GM10847 (cell line): ENCODE measurements around the gene POLD1.

Experiments used
- POLR2A ChIP-seq: IDR thresholded peaks from 2 replicates; pipeline ENCODE4 v1.6.1; 2011; ENCODE audit not compliant: insufficient read length; ENCODE audit errors: extremely low read depth

The POLD1 gene

GRCh38 chr19:50362030-50362412, 22.1 kb upstream of the POLD1 start:
- no peak for TF ChIP-seq POLR2A

DNA sequence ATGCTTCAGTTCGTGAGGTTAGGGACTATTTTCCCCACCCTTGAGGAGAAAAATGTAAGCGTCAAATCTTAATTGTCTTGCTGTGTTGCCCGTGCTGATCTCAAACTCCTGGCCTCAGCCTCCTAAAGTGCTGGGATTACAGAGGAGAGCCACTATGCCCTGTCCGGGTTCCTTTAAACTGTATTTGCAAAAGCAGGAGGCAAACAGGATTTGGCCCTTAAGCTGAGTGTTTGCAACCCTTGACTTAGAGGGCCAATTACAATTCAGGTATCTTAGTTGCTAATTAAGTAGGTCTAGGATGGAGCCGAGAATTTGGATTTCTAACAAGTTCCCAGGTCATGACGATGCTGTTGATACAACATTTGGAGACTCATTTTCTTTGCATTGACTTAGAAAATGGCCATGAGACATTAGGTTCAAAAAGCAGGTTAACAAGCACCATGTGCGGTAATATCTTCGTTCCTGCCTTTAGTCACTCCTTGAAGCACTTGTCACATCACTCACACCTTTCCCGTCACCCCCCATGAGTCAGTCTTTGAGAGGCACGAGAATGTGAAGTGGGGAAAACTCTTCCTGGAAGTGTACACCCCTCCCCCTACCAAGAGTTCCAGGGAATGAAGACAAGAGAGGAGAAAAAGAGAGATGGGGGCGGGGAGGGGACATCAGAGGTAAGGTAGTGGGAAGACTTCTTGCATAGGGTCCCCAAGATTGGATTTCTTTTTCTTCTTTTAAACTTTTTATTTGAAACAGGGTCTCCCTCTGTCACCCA, 21.3 kb upstream of the POLD1 start:
- TF ChIP-seq POLR2A, result no peak

DNA sequence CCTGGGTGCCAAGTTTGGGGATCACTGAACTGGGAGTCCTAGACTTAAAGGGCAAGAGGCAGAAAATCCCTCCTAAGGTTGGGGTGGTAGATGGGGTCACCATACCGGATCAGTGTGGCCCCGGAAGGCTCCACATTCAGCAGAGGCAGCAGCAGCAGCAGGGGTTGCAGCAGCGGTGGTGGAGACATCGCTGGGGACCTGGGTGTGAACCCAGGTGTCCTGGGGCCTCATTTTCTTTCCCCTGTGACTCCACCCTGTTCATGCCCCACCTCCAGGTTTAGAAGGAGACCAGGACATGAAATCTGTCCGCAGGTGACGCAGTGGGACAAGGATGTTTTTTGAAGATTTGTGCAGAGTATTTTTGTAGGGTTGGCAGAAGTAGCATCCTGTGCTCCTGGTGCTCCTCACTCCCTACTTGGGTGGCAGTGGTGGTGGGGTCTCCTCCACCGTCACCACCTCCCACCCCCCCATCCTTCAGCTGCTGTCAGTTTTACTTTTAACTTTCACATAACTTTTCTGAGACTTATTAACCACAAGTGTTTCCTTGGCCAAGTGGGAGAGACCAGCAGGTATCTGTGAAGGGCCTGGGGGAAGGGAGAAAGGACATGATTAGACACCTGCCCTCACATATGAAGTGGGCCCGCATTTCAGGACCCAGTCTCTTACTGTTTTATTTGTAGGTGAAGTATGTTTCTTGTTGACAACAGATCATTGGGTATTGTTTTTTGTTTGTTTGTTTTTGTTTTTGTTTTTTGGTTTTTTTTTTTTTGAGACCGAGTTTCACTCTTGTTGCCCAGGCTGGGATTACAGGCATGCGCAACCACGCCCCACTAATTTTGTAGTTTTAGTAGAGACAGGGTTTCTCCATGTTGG, 18.5 kb upstream of the POLD1 start, which contains the start of gene NAPSA:
Gene NAPSA (minus strand): TSS at position 206 of the 873 bp plus-strand sequence. CDS start 18 bp downstream, at position 188.
- no peak for TF ChIP-seq POLR2A

- TF ChIP-seq POLR2A, result peak; percentile 38
Observed at GRCh38 chr19:50368649-50369570, 15.2 kb upstream of the POLD1 start.

- no peak for TF ChIP-seq POLR2A
Observed at GRCh38 chr19:50371914-50372475, 12.2 kb upstream of the POLD1 start.

GRCh38 chr19:50376166-50377050, 7.7 kb upstream of the POLD1 start, which contains the start of gene NR1H2:
TSS of gene NR1H2 (plus strand) at chr19:50376457. CDS start at chr19:50377606, 1,149 bp downstream.
- TF ChIP-seq POLR2A, result peak; percentile 35

GRCh38 chr19:50377051-50377461, 7.1 kb upstream of the POLD1 start:
- TF ChIP-seq POLR2A, result no peak

GRCh38 chr19:50377517-50377916, 6.6 kb upstream of the POLD1 start:
- no peak for TF ChIP-seq POLR2A

- TF ChIP-seq POLR2A, result no peak
Observed at GRCh38 chr19:50378169-50378862, 5.8 kb upstream of the POLD1 start.

- TF ChIP-seq POLR2A, result no peak
Observed at GRCh38 chr19:50378863-50379236, 5.3 kb upstream of the POLD1 start.

DNA sequence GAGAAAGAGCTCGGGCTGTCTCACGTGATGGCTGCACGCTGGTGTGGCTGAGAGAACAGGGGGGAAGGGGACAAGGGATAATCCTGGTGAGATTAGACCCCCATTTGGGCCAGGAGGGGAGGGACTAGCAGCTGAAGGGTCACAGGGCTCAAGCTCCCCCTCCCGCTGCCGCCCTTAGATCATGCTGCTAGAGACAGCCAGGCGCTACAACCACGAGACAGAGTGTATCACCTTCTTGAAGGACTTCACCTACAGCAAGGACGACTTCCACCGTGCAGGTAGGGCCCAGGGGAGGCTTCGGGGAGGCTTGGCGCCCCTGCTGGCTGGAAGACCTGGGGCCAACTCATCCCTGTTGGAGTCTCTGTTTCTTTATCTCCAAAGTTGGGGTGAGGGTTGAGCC, 4.5 kb upstream of the POLD1 start:
- TF ChIP-seq POLR2A, result no peak

DNA sequence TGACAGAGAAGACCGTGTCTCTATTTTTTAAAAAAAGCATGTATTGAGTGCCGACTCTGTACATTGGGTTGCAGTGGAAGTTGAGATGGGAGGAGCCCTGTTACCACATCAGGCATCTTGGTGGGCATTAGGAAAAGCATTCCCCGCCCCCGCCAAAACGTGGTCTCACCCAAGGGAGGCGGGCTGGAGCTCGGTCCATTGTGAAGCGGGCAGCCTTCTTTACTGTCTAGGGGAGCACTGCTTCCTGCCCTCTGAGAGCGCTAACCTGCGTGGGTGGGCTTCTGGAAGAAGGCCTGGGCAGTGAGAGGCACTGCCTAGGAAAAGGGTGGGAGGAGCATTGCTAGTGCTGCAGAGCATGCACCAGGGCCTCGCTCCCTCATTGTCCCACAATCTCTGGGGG, 4.0 kb upstream of the POLD1 start:
- TF ChIP-seq POLR2A, result no peak

GRCh38 chr19:50380751-50381151, 3.4 kb upstream of the POLD1 start:
- TF ChIP-seq POLR2A, result no peak

DNA sequence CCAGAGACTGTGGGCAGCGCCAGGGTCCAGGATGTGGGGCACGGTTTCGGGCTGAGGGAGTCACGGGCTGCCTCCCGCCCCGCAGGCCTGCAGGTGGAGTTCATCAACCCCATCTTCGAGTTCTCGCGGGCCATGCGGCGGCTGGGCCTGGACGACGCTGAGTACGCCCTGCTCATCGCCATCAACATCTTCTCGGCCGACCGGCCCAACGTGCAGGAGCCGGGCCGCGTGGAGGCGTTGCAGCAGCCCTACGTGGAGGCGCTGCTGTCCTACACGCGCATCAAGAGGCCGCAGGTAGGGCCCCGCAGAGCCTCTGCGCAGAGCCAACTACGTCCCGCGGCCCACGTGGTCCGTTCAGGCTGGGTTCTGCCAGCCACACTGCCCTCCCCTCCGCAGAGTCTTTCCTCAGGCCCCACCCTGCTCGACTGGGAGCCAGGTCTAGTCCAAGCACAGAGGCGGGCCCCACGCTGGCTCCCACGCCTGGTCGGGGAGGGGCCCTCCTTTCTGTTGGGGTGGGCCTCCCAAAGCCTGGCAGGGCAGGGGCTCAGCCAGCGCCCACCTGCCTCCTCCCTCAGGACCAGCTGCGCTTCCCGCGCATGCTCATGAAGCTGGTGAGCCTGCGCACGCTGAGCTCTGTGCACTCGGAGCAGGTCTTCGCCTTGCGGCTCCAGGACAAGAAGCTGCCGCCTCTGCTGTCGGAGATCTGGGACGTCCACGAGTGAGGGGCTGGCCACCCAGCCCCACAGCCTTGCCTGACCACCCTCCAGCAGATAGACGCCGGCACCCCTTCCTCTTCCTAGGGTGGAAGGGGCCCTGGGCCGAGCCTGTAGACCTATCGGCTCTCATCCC, 2.0 kb upstream of the POLD1 start:
- no peak for TF ChIP-seq POLR2A
